ENCODE results near the gene FOXA2. TPM values are rescaled to one million over a fixed set of nuclear protein-coding genes. Genes with fewer than 3 reads are reported as not detected.

FOXA2 gene
- total and polyA plus RNA-seq, 12 donors: not detected

DNA sequence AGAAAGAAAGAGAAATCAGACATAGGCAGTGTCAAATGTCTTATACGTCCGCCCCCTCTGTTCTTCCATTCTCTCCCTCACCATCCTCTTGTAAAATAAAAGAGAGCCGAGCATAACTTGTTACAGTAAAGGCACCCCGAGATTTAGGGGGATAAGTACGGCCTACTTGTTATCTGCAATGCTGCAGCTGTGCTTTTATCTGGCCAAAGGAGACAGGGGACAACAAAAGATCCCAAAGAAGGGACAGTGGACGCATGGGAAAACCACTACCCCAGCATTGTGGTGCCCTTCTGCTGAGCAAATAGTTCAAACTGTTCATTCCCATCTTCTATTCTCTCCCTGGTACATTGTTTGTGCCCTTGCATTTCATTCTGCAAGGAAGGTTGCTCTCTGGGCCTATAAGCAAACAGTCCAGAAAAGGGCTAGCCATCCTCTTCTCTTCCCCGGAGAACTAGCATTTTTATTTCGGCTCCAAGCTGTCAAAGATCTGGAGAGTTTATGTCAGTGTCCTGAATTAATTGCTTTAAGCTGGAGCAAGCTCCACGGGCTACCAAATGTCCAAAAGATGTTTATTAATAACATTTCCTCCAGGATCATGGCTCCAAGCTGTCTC, 22.3 kb downstream of the FOXA2 start:
- Histone ChIP-seq H3K27ac (no peak overlapping the region), H3K4me1 (no peaks in the 10 kb centered on the region), H3K9me3 (no peaks in the 10 kb centered on the region), H3K27me3 (peaks cover 0 to 100% (median 98%) of the 10 kb centered on the region in 7 donors), H3K36me3 (no peaks in the 10 kb centered on the region), H3K4me3 (no peak overlapping the region)
- TF ChIP-seq, protein P1, sequence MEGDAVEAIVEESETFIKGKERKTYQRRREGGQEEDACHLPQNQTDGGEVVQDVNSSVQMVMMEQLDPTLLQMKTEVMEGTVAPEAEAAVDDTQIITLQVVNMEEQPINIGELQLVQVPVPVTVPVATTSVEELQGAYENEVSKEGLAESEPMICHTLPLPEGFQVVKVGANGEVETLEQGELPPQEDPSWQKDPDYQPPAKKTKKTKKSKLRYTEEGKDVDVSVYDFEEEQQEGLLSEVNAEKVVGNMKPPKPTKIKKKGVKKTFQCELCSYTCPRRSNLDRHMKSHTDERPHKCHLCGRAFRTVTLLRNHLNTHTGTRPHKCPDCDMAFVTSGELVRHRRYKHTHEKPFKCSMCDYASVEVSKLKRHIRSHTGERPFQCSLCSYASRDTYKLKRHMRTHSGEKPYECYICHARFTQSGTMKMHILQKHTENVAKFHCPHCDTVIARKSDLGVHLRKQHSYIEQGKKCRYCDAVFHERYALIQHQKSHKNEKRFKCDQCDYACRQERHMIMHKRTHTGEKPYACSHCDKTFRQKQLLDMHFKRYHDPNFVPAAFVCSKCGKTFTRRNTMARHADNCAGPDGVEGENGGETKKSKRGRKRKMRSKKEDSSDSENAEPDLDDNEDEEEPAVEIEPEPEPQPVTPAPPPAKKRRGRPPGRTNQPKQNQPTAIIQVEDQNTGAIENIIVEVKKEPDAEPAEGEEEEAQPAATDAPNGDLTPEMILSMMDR (IDR thresholded peaks at IDR 0.05): no peak
- intact Hi-C loops (cut with DNase I): no loop called here
- DNase-seq: no peak
- ATAC-seq: no peak
- 15% methylated on average over 9 of the region's 9 CpGs for WGBS, 2 donors

GRCh38 chr20:22560817-22561216, 23.6 kb downstream of the FOXA2 start:
- H3K36me3 ChIP-seq: no peaks in the 10 kb centered on the region
- no peaks in the 10 kb centered on the region for H3K4me1 ChIP-seq
- TF ChIP-seq, protein P1 (IDR thresholded peaks at IDR 0.05): no peak
- H3K9me3 ChIP-seq: no peaks in the 10 kb centered on the region
- no peak overlapping the region for H3K27ac ChIP-seq
- no peak overlapping the region for H3K4me3 ChIP-seq
- intact Hi-C loops (cut with DNase I): no loop called here
- ATAC-seq: no peak
- WGBS, 2 donors: 4% methylated on average over 16 of the region's 16 CpGs
- H3K27me3 ChIP-seq: peaks cover 0 to 100% (median 97%) of the 10 kb centered on the region in 7 donors
- DNase-seq: no peak

DNA sequence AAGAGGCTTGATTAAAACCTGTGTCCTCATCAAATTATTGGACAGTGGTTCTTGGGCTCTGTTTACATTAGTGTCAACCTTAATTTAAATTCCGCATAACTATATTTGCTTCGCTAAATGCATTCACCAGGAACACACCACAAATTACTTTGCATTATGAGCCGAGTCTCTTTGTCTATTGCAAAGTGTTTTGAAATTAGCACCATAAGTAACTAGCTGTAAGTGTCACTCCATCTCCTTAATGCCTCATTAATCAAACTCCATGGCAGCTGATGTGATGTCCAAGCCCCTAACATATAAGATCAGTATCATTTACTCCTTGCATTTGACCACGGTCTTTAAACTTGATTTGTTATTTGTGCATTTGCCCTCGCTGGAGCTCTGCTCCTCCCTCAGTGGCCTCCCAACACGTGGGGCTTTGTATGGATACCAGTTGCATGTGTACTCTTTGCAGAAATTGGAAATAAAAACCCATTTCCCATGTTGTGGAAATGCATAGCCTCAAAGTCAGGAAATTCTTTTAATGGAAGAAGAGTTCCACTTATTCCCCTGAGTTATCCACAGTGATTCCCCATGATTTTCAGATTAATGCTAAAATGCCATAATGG, 24.6 kb downstream of the FOXA2 start:
- intact Hi-C loops (cut with DNase I): no loop called here
- H3K27me3 ChIP-seq: peaks cover 0 to 94% (median 91%) of the 10 kb centered on the region in 7 donors

DNA sequence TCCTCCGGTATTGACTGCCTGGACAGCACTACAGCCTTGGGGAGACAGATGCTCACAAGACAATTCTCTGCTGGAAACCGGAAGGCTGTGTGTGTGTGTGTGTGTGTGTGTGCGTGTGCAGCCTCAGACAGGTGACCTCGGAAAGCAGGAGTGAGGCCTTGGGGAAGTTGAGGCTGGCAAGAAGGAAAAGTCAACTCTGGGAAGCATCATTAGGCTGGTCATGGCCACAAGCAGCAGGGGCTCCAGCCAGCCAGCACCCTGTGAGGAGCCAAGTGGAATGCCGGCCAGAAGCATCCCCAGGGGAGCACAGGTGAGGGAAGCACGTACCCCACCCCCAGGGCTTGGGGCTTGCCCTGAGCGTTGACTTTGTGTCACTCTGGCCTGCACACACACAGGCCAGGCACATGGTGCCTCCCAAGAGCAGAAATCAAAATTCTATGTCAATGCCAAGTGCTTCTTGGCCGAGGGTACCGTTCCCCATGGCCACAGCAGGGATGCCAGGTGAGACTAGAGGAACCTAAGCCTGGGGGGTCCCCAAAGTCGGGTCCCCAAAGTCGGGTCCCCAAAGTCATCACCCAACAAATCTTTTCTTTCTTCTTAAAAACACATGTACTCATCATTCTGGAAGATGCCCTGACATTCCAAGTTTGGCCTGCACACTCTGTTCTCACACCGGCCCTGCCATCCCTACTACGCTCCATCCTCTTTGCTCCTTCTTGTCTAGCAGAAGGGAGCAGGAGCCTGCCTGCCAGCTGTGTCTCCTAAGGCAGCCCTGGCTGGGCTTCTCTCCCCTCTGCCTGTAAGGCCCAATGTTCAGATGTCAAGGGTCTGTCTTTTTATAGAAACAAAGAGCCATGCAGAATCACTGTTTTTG, 26.7 kb downstream of the FOXA2 start:
- Histone ChIP-seq H3K4me1 (no peaks in the 10 kb centered on the region), H3K4me3 (no peak overlapping the region), H3K27ac (no peak overlapping the region), H3K36me3 (no peaks in the 10 kb centered on the region), H3K9me3 (peaks cover 0 to 10% (median 0%) of the 10 kb centered on the region in 11 donors), H3K27me3 (peaks cover 0 to 93% (median 86%) of the 10 kb centered on the region in 7 donors)
- TF ChIP-seq, protein P1 (IDR thresholded peaks at IDR 0.05): no peak
- no peak for ATAC-seq
- intact Hi-C loops (cut with DNase I): no loop called here
- WGBS, 2 donors: 49 to 53% methylated on average over 13 of the region's 13 CpGs
- DNase-seq: no peak

More for the DNA sequence above, 24.6 kb downstream of the FOXA2 start:
- H3K36me3 ChIP-seq: no peaks in the 10 kb centered on the region
- no peak overlapping the region for H3K4me3 ChIP-seq
- H3K4me1 ChIP-seq: no peaks in the 10 kb centered on the region
- no peak for ATAC-seq
- no peak overlapping the region for H3K27ac ChIP-seq
- TF ChIP-seq, protein P1 (IDR thresholded peaks at IDR 0.05): no peak
- no peak for DNase-seq
- H3K9me3 ChIP-seq: peaks cover 0 to 2% (median 0%) of the 10 kb centered on the region in 11 donors
- 9 to 11% methylated on average over 6 of the region's 6 CpGs for WGBS, 2 donors
